Measurements from ENCODE around the gene SMYD3.
"Not testable (repeated sequence)": the region's sequence is repeated elsewhere in the genome, so short reads cannot be mapped to it uniquely, and the experiment has no call there.

The SMYD3 gene

DNA sequence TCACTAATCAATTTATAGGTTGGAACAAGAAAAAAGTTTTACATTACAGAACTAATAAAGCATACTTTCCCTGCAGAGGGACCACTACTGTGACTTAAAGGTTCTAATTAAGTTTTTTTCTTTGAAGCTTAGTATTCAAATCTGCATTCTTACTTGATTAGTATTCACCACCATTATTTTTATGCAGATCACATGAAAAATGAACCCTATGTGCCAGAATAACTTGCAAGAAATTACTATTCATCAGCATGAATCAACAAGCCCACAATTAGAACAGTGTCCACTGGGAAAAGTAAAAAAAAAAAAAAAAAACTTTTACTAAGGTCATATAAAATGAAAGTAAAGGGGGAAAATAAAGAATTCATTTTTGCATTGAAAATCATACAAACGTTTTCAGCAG, 90.8 kb downstream of the SMYD3 start:
- DNase-seq (ENCODE audit: low read depth), result no peak

DNA sequence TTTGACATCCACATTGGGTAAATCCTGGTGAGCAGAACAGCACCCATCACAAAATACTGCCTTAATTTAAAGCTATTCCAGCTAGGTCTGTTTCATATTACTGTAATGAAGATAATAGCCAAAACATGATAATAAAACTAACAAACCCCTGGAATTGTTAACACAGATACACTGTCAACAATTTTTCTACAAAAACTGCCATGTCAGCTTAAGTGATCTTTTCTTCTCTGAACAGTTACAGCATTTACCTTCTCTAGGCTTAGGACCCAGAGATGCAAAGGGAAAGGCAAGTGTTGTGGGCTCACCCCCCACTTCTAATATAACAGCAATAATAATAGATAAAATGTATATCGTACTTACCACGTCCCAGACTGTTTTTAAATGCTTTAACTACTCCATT, 92.1 kb downstream of the SMYD3 start:
- DNase-seq (ENCODE audit: low read depth), result no peak

DNA sequence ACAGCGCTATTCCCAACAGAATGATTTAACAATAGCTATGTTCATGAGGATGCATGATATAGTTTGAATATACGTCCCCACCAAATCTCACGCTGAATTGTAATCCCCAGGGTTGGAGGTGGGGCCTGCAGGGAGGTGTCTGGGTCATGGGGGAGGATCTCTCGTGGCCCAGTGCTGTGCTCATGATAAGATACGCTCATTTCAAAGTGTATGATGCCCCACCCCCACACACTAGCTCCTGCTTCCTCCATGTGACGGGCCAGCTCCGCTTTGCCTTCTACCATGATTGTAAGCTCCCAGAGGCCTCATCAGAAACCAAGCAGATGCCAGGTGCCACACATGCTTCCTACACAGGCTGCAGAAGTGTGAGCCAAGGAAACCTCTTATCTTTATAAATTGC, 93.6 kb downstream of the SMYD3 start:
- no peak for DNase-seq (ENCODE audit: low read depth)

GRCh38 chr1:246404078-246404477, 103.0 kb downstream of the SMYD3 start:
- DNase-seq (ENCODE audit: low read depth), result no peak

DNA sequence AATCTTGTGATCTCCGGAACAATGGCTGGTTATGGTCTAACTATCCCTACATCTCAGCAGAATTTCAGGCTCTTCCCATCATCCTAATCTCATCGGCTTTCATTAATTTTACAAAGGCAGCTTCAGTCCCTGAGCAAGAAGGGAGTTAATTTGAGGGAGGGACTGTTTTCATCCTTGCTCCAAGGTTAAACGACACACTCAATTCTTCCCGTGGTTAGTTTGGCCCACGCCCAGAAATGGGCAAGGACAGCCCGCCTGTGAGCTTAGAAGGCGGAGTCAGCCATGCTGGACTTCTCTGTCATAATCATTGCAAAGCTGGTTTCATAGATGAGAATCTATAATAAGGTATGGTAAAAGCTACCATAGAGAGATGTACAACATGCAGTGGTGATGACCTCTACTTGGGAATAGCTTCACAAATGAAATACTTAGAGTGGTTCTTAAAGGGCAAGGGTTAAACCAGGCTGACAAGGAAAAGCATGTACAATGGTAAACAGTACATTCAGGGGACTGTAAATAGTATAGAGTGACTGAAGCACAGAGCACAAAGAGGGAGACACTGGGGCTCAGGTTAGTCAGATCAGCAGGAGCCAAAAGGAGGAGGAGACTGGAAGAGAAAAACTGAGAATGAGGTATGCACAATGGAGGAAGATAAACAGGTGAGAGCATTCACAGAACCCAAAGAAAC, 108.8 kb downstream of the SMYD3 start:
- DNase-seq (ENCODE audit: low read depth), result no peak

DNA sequence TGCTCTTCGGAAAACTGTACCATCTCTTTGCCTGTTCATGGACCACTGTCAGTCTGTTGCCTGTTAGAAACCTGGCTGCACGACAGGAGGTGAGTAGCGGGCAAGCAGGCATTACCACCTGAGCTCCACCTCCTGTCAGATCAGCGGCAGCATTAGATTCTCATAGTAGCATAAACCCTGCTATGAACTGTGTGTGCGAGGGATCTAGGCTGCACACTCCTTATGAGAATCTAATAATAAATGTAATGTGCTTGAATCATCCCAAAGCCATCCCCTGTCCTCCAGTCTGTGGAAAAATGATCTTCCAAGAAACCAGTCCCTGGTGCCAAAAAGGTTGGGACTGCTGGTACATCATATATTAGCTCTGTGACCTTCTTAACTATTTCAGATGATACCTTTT, 110.0 kb downstream of the SMYD3 start:
- DNase-seq (ENCODE audit: low read depth), result no peak

DNA sequence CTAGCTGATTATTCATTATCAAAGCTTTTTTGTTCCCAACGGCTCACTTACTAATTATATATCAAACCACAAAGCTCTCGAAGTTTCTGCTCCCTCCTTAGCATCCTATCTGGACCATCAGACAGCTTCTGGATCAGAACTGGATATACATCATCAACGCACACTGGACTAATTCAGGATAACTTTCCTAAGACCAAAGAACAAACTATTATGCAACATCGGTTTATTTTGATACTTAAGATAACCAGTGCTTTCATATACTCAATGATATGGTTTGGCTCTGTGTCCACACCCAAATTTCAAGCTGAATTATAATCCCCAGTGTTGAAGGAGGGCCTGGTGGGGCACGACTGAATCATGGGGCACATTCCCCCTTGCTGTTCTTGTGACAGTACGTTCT, 110.8 kb downstream of the SMYD3 start:
- DNase-seq (ENCODE audit: low read depth), result no peak

GRCh38 chr1:246394121-246394520, 113.0 kb downstream of the SMYD3 start:
- no peak for DNase-seq (ENCODE audit: low read depth)

DNA sequence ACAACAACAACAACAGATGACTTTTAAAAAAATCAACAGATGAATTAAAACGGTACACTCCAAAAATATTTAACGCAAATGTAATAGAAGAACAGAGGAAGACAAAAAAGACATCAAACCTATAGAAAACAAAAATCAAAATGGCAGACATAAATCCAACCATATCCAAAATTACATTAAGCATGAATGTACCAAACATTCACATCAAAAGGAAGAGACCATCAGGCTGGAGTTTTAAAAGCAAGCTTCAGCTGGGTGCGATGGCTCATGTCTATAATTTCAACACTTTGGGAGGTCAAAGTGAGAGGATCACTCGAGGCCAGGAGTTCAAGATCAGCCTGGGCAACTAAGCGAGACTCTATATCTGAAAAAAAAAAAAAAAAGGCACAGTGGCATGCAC, 116.2 kb downstream of the SMYD3 start:
- DNase-seq (ENCODE audit: low read depth), result no peak

DNA sequence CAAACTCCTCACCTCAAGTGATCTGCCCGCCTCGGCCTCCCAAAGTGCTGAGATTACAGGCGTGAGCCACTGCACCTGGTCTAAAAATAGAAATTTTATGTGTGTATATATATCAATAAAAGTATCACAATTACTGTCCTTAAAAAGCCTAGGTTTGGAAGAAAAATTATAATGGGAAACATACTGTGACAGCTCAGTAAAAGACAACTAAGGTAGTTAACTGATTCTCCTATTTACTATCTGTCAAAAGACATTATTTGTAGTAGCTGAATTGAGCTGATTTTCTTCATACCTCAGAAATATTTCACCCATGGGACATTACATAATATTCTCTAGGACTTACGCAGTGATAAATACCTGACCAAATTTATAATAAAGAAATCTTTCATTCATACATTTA, 122.5 kb downstream of the SMYD3 start:
- DNase-seq (ENCODE audit: low read depth), result no peak

- DNase-seq (ENCODE audit: low read depth), result no peak
Observed at GRCh38 chr1:246383791-246384190, 123.3 kb downstream of the SMYD3 start.

DNA sequence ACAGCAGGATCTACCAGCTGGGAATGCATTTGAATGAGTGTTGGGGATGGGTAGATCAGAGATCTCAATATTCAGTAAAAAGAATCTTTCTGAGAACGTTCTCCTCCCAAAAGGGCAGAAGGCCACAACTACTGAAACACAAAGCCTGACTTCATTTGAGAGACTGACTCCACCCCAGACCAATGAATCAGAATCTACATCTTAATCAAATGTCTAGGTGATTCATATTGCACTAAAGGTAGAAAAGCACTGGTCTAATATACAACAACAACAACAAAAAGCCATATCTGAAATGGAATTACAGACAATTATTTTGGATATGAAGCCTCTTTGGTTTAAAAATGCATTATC, 123.9 kb downstream of the SMYD3 start:
- DNase-seq (ENCODE audit: low read depth), result no peak

DNA sequence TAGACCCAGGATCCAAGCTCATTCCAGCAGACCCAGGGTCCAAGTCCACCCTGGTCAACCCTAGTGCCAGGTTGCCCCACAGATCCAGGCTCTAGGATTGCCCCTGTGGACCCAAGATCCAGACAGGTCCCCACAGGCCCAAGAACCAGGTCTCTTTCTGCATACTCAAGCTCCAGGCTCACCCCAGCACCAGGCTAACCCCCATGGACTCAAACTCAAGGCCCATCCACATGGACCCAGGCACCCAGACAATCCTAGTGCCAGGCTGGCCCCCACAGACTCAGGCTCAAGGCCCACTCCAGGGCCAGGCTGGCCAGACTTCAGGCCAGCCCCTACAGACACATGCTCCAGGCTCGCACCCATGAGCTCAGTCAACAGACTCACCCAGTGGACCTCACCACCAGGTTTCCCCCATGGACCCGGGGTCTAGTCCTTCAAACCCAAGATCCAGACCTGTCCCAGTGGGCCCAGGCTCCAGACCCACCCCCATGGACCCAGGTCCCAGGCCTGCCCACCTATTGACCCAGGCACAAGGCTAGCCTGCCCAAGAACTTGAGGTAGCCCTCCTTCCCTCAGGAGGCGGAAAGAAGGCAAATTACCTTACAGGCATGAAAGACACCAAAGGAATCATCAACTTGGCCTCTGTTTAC, 124.4 kb downstream of the SMYD3 start:
- DNase-seq (ENCODE audit: low read depth), result no peak

DNA sequence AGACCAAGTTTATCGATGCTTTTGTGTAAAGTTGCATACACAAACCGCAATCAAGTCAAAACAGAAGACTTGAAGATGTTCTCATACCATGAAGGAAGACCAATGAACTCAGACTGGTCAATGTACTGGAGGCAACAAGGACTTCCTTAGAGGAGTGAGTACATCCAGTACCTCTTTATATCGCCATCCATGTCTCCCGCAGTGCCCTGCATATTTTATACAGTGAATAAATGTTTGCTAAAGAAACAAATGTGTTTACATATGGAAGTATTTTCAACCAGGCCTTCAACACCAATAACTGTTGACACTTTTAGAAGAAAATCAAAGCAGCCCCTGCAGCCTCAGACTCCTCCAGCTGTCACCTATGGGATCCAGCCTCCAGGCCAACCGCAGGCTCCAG, 125.6 kb downstream of the SMYD3 start:
- no peak for DNase-seq (ENCODE audit: low read depth)

- DNase-seq (ENCODE audit: low read depth), result no peak
Observed at GRCh38 chr1:246377625-246378153, 129.4 kb downstream of the SMYD3 start.

GRCh38 chr1:246373828-246374569, 133.1 kb downstream of the SMYD3 start:
- no peak for DNase-seq (ENCODE audit: low read depth)

- DNase-seq (ENCODE audit: low read depth), result no peak
Observed at GRCh38 chr1:246372559-246372958, 134.5 kb downstream of the SMYD3 start.

DNA sequence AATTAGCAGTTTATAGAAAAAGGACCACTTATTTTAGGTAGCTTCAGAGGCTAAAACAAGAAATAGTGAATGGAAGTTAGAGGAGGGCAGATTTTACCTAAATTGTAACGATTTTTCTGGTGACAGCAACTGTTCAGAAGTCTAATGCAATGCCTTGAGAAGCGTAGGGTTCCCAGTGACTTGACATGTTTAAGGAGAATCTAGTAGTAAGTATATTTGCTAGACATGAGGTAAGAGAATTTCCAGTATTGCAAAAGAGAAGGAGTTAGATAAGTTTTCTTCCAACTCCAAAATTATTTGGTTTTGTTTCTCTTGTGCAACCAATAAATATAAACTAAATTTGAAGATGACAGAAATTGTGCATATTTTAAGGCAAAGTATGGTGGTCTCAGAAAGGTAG, 140.0 kb downstream of the SMYD3 start:
- no peak for DNase-seq (ENCODE audit: low read depth)

GRCh38 chr1:246365708-246366107, 141.4 kb downstream of the SMYD3 start:
- DNase-seq (ENCODE audit: low read depth), result no peak

DNA sequence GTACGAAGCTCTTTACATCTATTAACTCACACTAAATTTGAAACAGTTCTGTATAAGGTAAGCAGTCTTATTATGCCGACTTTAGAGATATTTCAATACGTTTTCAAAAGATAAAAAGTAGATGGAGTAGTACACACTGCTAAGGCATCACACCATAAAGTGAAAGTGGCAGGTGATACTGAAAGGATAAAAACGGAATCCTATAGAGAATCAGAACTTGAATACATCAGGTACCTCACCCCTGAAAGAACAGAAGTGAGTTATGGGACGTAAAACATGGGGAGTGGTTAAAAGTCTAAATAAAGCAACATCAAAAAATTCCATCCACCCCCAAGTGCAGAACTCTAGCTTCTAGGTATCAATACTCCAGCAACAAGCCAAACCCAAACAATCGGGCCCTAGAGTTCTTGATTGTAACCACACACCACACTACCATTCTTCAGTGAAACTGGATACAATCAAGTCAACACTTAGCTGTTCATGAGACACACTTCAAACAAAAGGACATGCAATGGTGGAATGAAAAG, 142.6 kb downstream of the SMYD3 start:
- DNase-seq (ENCODE audit: low read depth), result no peak

DNA sequence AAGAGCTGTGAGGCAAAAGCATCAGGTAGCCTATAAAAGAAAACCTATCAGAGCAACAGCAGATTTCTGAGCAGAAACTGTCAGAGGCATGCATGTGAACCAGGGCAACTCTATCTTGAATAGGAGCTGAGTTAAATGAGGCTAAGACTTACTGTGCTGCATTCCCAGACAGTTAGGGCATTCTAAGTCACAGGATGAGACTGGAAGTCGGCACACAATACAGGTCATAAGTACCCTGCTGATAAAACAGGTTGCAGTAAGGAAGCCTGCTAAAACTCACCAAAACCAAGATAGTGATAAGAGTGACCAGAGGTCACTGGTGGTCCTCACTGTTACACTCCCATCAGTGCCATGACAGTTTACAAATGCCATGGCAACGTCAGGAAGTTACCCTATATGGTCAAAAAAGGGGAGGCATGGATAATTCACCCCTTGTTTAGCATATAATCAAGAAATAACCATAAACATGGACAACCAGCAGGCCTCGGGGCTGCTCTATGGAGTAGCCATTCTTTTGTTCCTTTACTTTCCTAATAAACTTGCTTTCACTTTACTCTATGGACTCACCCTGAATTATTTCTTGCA, 150.0 kb downstream of the SMYD3 start:
- DNase-seq (ENCODE audit: low read depth), result not testable (repeated sequence)

GRCh38 chr1:246355411-246356230, 151.5 kb downstream of the SMYD3 start:
- DNase-seq (ENCODE audit: low read depth), result no peak
